ENCODE data around the gene OGFOD1. TPM values are rescaled to one million over a fixed set of nuclear protein-coding genes. Genes with fewer than 3 reads are reported as not detected.

Gene OGFOD1
- total RNA-seq, 2 donors from 2014 or later, result 6.6 to 15.6 TPM

DNA sequence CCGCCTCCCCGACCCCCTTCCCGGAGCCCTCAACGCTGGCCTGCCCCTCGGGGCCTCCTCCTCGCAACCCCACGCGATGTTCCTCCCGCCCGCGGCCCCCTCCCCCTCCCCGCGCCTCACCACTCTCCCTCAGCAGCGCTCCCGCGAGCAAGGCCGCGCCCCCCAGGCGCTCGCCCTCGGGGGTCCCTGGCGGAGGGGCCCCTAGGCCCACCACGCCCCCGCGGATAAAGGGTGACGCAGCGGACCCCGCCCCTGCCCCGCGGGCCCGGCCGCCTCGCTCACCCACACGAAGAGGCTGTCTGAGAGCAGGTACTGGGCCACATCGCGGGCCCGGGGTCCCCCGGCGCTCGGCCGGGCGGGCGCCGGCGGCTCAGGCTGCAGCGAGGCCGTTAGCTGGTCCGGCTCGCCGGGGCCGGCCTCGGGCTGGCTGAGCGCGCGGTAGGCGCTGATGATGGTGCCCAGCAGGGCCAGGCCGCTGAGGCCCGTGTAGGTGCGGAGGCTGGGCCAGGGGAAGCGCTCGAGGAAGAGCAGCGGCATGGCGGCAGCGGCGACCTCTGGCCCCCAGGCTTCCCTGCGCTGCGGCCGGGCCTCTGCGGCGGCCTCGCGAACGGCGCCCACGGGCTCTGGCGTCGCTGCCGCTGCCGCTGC, 26.4 kb upstream of the OGFOD1 start:
- intact Hi-C loops (cut with DNase I), result no loop called here
- H3K4me1 ChIP-seq, result peaks cover 41% of the 10 kb centered on the region

DNA sequence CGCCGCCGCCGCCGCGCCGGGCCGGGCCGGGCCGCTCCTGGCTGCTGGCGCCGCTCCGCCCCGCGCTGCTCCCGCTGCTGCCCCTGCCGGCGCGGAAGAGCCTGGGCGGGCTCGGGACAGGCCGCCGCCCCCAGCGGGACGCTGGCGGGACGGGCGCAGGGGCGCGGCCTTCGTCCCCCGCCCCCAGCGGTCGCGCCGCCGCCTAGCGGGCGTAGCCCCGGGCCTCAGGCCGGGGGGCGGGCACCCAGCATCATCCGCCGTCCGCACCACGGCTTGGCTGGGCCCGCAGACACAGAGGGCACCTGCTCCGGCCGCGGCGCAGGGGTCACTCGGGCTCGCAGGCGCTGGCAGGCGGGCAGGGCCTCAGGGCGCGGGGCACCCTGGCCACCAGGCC, 25.9 kb upstream of the OGFOD1 start, which contains the start of gene AMFR:
Gene AMFR, minus strand, starts transcription at position 107 of the 394 bp plus-strand sequence. CDS start 218 bp downstream, outside the sequence.
- DNase-seq (peak; percentile 66 to 79 (median 70)), ATAC-seq (peak; percentile 98)
- Histone ChIP-seq H3K4me1 (peaks cover 36% of the 10 kb centered on the region), H3K27me3 (no peaks in the 10 kb centered on the region), H3K36me3 (replicated peaks in 1 of 2; ENCODE audit: insufficient read depth in 1 of 2, low read depth in 2 of 2) (no peaks in the 10 kb centered on the region), H3K9me3 (no peaks in the 10 kb centered on the region), H3K27ac (peak within 1 kb of the TSS; percentile 72 to 86 (median 84)), H3K4me3 (peak within 1 kb of the TSS; percentile 57 to 92)
- TF ChIP-seq, protein P1, sequence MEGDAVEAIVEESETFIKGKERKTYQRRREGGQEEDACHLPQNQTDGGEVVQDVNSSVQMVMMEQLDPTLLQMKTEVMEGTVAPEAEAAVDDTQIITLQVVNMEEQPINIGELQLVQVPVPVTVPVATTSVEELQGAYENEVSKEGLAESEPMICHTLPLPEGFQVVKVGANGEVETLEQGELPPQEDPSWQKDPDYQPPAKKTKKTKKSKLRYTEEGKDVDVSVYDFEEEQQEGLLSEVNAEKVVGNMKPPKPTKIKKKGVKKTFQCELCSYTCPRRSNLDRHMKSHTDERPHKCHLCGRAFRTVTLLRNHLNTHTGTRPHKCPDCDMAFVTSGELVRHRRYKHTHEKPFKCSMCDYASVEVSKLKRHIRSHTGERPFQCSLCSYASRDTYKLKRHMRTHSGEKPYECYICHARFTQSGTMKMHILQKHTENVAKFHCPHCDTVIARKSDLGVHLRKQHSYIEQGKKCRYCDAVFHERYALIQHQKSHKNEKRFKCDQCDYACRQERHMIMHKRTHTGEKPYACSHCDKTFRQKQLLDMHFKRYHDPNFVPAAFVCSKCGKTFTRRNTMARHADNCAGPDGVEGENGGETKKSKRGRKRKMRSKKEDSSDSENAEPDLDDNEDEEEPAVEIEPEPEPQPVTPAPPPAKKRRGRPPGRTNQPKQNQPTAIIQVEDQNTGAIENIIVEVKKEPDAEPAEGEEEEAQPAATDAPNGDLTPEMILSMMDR (IDR thresholded peaks at IDR 0.05), result peak in 5 of 7 experiments; percentile 27 to 97 (median 66)
- no peak for TF ChIP-seq POLR2A (IDR thresholded peaks at IDR 0.05)
- WGBS, 2 donors, result 1% methylated on average over 51 of the region's 57 CpGs; no CpG with 5 or more reads in 1 of the 2 donors
- intact Hi-C loops (cut with DNase I), result no loop called here

More for the DNA sequence above, 26.4 kb upstream of the OGFOD1 start:
- peak overlapping the region; percentile 57 to 92 for H3K4me3 ChIP-seq
- ATAC-seq (peak; percentile 60), DNase-seq (peak; percentile 21 to 40 (median 31))
- WGBS, 2 donors, result 0 to 1% methylated on average over 2 to 59 of the region's 79 CpGs
- no peaks in the 10 kb centered on the region for H3K27me3 ChIP-seq
- H3K36me3 ChIP-seq (replicated peaks in 1 of 2; ENCODE audit: insufficient read depth in 1 of 2, low read depth in 2 of 2), result no peaks in the 10 kb centered on the region
- H3K9me3 ChIP-seq, result no peaks in the 10 kb centered on the region
- peak overlapping the region; percentile 72 to 86 (median 84) for H3K27ac ChIP-seq
- TF ChIP-seq POLR2A (IDR thresholded peaks at IDR 0.05), result peak in 1 of 3 donors; percentile 23
- TF ChIP-seq, protein P1 (IDR thresholded peaks at IDR 0.05), result no peak

DNA sequence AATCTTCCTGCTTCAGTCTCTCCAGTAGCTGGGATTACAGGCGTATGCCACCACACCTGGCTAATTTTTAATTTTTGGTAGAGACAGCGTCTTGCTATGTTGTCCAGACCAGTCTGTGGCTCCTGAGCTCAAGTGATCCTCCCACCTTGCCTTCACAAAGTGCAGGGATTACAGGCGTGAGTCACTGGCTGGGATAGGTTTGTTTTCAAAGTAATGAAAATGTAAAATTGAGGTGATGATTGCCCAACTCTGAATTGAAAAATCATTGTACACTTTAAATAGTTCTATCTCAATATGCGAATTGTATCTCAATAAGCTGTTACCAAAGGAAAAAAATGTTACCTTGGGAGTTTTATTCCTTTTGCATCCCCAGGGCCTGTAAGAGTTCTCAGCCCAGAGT, 24.8 kb upstream of the OGFOD1 start:
- Histone ChIP-seq H3K27me3 (no peaks in the 10 kb centered on the region), H3K4me1 (peaks cover 26% of the 10 kb centered on the region), H3K9me3 (no peaks in the 10 kb centered on the region), H3K36me3 (replicated peaks in 1 of 2; ENCODE audit: insufficient read depth in 1 of 2, low read depth in 2 of 2) (no peaks in the 10 kb centered on the region), H3K27ac (no peak overlapping the region), H3K4me3 (no peak overlapping the region)
- no peak for DNase-seq
- TF ChIP-seq, protein P1 (IDR thresholded peaks at IDR 0.05), result no peak
- TF ChIP-seq POLR2A (IDR thresholded peaks at IDR 0.05), result no peak
- 79 to 81% methylated on average over 4 of the region's 4 CpGs for WGBS, 2 donors
- ATAC-seq, result no peak
- intact Hi-C loops (cut with DNase I), result no loop called here

DNA sequence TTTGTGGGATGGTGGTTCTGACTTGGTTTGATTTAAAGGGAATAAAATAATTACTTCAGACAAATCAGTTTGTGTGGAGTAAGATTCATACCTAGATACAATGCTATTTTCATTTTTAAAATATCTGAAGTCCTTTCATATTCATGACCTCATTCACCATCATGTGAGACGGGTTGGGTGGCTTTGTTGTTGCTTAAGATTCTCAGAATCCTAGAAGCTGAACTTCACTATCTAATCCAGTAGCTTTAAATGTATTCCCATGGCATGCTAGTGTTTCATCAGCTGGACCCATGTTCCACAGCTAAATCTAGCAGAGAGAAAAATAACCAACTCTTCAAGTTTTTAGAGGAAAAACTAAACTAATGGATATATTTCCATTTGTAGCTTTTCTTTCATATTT, 23.3 kb upstream of the OGFOD1 start:
- Histone ChIP-seq H3K4me3 (no peak overlapping the region), H3K9me3 (no peaks in the 10 kb centered on the region), H3K27me3 (no peaks in the 10 kb centered on the region), H3K4me1 (peaks cover 12% of the 10 kb centered on the region), H3K27ac (no peak overlapping the region), H3K36me3 (replicated peaks in 1 of 2; ENCODE audit: insufficient read depth in 1 of 2, low read depth in 2 of 2) (no peaks in the 10 kb centered on the region)
- 90 to 96% methylated on average over 1 of the region's 1 CpG for WGBS, 2 donors
- TF ChIP-seq, protein P1 (IDR thresholded peaks at IDR 0.05), result no peak
- no peak for TF ChIP-seq POLR2A (IDR thresholded peaks at IDR 0.05)
- ATAC-seq, result no peak
- DNase-seq, result no peak
- intact Hi-C loops (cut with DNase I), result no loop called here

DNA sequence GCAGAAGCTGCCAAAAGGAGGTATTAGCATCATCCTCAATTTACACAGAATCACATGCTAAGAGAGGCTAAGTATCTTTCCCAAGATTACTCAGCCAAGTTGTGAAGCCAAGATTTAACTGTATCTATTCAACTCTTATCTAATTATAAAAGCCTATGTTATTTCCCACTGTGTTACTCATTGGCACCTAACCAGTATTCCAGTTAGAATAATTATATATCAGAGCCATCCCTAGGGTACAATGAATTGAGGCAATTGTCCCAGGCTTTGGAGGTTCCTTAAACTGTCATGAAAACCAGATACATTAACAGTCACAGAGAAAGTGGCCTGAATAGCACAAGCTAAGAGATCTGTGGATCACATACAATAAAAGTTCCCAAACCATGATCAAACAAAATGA, 15.1 kb upstream of the OGFOD1 start:
- H3K9me3 ChIP-seq, result no peaks in the 10 kb centered on the region
- no peaks in the 10 kb centered on the region for H3K27me3 ChIP-seq
- TF ChIP-seq, protein P1 (IDR thresholded peaks at IDR 0.05), result no peak
- intact Hi-C loops (cut with DNase I), result no loop called here
- H3K36me3 ChIP-seq (replicated peaks in 1 of 2; ENCODE audit: insufficient read depth in 1 of 2, low read depth in 2 of 2), result peaks cover 0 to 7% of the 10 kb centered on the region in 2 donors
- H3K27ac ChIP-seq, result no peak overlapping the region
- DNase-seq (no peak), ATAC-seq (no peak)
- H3K4me1 ChIP-seq, result no peaks in the 10 kb centered on the region
- H3K4me3 ChIP-seq, result no peak overlapping the region

Data from body of pancreas (tissue), 4 donors.